Panc1 (cell line): ENCODE results near the gene FILIP1L. TPM values are rescaled to one million over a fixed set of nuclear protein-coding genes. Genes with fewer than 3 reads are reported as not detected.

Experiments
- ATAC-seq: fragments of 200-7000 bp; cut with Tn5 transposase; 2 replicates; pipeline ENCODE4 v1.9.1; 2020; ENCODE audit warnings: mild to moderate bottlenecking, moderate library complexity
- BruUV-seq: library from RNA; stranded (reverse); fragments of 400-500 nt; replicated peaks from 2 replicates; lab custom pipeline; 2021; lab: Mats Ljungman, UMichigan
- CTCF ChIA-PET: fragments of 300-600 bp; sonication (Branson Sonifier 250); formaldehyde crosslinking; loops from one replicate; lab custom pipeline; 2022; ENCODE audit warnings: antibody characterized with exemption; lab: Charles Lee
- POLR2A ChIA-PET: fragments of 300-600 bp; sonication (Branson Sonifier 250); formaldehyde crosslinking; loops from one replicate; lab custom pipeline; 2022; ENCODE audit warnings: antibody characterized with exemption; lab: Charles Lee
- DNase-seq: peaks from one replicate; pipeline ENCODE4 v3.0.0-alpha.2; 2010; ENCODE audit warnings: low read depth, low spot score
- H3K27ac ChIP-seq: 2 replicates; pipeline ENCODE4 v1.5.1; 2011; ENCODE audit warnings: mild to moderate bottlenecking, low read length, inconsistent platforms
- H3K27me3 ChIP-seq: fragments of 200-500 bp; sonication (Bioruptor generic); 2 replicates; pipeline ENCODE4 v1.6.0; 2014; ENCODE audit warnings: low read length, inconsistent platforms; ENCODE audit not compliant: control insufficient read depth, insufficient read depth
- H3K36me3 ChIP-seq: fragments of 200-500 bp; sonication (Bioruptor generic); 2 replicates; pipeline ENCODE4 v1.5.1; 2014; ENCODE audit warnings: inconsistent platforms, mild to moderate bottlenecking, low read length, moderate library complexity; ENCODE audit not compliant: control insufficient read depth, insufficient read depth
- H3K4me1 ChIP-seq: 2 replicates; pipeline ENCODE4 v1.5.1; 2011; ENCODE audit warnings: inconsistent platforms, mild to moderate bottlenecking, low read length, moderate library complexity; ENCODE audit not compliant: control insufficient read depth, insufficient read depth
- H3K4me3 ChIP-seq, 2 experiments: 2 replicates each; pipeline ENCODE4 v1.5.1; 2011 to 2012; ENCODE audit warnings: low read depth in 2 of 2, low read length in 2 of 2, mild to moderate bottlenecking in 2 of 2, inconsistent platforms in 1 of 2, moderate library complexity in 1 of 2
- H3K9me3 ChIP-seq: fragments of 200-500 bp; sonication (Bioruptor generic); 2 replicates; pipeline ENCODE4 v1.5.1; 2014; ENCODE audit warnings: low read depth, mild to moderate bottlenecking, inconsistent platforms, low read length, moderate library complexity; ENCODE audit not compliant: control insufficient read depth, insufficient read depth
- POLR2AphosphoS5 ChIP-seq: IDR thresholded peaks from 2 replicates; pipeline ENCODE4 v1.6.1; 2012; ENCODE audit warnings: mild to moderate bottlenecking, low read depth, low read length, moderate library complexity
- SIN3A ChIP-seq: IDR thresholded peaks from 2 replicates; pipeline ENCODE4 v1.6.1; 2012; ENCODE audit warnings: low read depth, mild to moderate bottlenecking, low read length, moderate library complexity, borderline replicate concordance; ENCODE audit not compliant: insufficient read depth
- TCF7L2 ChIP-seq: IDR thresholded peaks from 2 replicates; pipeline ENCODE4 v1.6.1; 2011; ENCODE audit warnings: mild to moderate bottlenecking, low read depth, low read length, inconsistent platforms
- in situ Hi-C: cut with HindIII; loops from 2 replicates; pipeline ENCODE4 v1.10.0; 2016; ENCODE audit warnings: low sequenced_read_pairs, low pct_unique_long_range_greater_than_20kb
- intact Hi-C: fragments of 100-400 bp; cut with micrococcal nuclease; formaldehyde crosslinking; loops from one replicate; pipeline ENCODE4 v1.10.0; 2022; ENCODE audit not compliant: unreplicated experiment
- total RNA-seq: library from RNA; stranded (reverse); gene quantifications from one replicate; pipeline ENCODE4 v1.2.1, GENCODE V29; 2021; ENCODE audit not compliant: unreplicated experiment
- TF ChIP-seq, protein P1 (sequence below): fragments of 450-650 bp; IDR thresholded peaks from 2 replicates; pipeline ENCODE4 v1.5.1; 2017; ENCODE audit warnings: mild to moderate bottlenecking
- TF ChIP-seq, protein P2 (sequence below), 2 experiments: IDR thresholded peaks; 2 replicates each; pipeline ENCODE4 v1.6.1; 2011 to 2012; ENCODE audit warnings: low read depth in 2 of 2, control low read depth in 1 of 2, low read length in 1 of 2, mild to moderate bottlenecking in 1 of 2, moderate library complexity in 1 of 2; ENCODE audit not compliant: insufficient read depth in 1 of 2

FILIP1L gene
- total RNA-seq, 1 experiment from 2014 or later, result 3.2 TPM

DNA sequence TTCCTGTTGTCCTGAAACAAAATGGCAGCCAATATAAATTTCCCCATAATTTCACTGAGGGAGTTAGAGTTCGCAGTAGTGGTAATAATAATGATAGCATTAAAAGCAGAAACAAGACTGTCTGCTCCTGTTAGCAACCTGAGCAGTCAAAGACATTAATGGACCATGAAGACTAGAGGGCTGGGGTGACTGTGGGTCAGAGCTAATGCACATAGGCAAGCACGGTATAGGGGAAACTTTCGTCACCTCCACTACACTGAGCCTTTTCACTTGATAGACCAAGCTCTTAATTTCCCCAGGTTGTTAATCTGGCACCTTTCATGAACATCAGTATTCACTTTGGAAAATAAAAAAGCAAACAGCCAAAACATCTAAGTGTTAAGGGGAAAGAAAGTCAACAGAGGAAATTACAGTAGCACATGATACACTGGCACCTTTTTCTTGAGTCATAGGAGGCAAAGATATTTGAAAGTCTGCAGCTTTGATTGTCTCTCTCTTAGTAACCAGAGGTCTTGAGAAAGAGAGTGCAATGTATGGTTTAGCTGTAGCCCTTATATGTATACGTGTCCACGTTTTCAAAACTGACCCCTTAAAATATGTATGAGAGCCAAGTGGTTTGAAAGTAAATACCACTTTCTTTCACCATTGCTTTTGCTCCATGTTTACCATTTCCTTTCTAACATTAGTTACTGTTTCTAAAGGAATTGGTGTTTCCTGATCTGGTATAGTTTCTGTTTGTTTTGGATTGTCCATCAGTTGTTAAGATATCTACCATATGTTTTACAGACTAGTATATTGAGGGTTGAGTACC lies 104.8 kb downstream of the FILIP1L start:
- POLR2A ChIA-PET, result no interaction called here
- in situ Hi-C loops (no loop called here), intact Hi-C loops (no loop called here)
- CTCF ChIA-PET, result no interaction called here
- Histone ChIP-seq H3K4me1 (peaks cover 19% of the 10 kb centered on the region), H3K27me3 (no peaks in the 10 kb centered on the region), H3K27ac (peak overlapping the region; percentile 52; the same call in 1 of the 2 replicates), H3K9me3 (no peaks in the 10 kb centered on the region), H3K4me3 (no peak overlapping the region), H3K36me3 (no peaks in the 10 kb centered on the region)
- DNase-seq, result no peak
- BruUV-seq, result no TSS peak
- ATAC-seq, result no peak
- TF ChIP-seq POLR2AphosphoS5 (no peak), SIN3A (no peak), TCF7L2 (no peak)
- TF ChIP-seq, protein P1, sequence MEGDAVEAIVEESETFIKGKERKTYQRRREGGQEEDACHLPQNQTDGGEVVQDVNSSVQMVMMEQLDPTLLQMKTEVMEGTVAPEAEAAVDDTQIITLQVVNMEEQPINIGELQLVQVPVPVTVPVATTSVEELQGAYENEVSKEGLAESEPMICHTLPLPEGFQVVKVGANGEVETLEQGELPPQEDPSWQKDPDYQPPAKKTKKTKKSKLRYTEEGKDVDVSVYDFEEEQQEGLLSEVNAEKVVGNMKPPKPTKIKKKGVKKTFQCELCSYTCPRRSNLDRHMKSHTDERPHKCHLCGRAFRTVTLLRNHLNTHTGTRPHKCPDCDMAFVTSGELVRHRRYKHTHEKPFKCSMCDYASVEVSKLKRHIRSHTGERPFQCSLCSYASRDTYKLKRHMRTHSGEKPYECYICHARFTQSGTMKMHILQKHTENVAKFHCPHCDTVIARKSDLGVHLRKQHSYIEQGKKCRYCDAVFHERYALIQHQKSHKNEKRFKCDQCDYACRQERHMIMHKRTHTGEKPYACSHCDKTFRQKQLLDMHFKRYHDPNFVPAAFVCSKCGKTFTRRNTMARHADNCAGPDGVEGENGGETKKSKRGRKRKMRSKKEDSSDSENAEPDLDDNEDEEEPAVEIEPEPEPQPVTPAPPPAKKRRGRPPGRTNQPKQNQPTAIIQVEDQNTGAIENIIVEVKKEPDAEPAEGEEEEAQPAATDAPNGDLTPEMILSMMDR, result no peak

DNA sequence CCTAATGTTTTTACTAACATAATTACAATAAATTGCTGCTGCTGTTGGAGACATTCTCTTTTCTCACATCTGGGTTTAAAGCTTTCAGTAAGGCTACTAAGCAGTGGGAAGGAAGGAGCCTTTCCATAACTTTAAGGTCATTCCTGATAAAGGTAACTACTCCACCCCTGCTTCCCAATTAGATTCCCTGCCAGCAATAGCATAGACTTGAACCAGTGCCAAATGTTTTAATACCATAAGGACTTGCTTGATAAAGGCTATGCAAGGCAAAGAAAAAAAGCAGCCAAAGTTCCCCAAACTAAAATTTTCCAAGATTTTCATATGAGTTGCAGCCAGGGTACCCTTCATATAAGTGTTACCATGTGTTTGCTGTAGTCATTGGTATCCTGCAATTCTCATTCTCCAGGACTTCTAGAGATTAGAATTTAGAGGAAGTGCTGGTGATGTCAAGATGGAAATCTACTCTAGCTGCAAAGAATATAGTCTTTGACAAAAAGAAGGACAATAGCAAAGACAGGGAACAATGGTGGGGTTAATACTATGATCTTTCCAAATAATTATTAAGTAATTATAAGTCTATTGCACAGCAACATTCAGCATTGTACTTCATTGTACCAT lies 106.1 kb downstream of the FILIP1L start:
- intact Hi-C loops (no loop called here), in situ Hi-C loops (no loop called here)
- no peaks in the 10 kb centered on the region for H3K36me3 ChIP-seq
- no peak overlapping the region for H3K4me3 ChIP-seq
- ChIA-PET POLR2A (no interaction called here), CTCF (no interaction called here)
- BruUV-seq, result no TSS peak
- no peaks in the 10 kb centered on the region for H3K27me3 ChIP-seq
- H3K9me3 ChIP-seq, result no peaks in the 10 kb centered on the region
- ATAC-seq (no peak), DNase-seq (no peak)
- H3K27ac ChIP-seq, result peak overlapping the region; percentile 29; the same call in 1 of the 2 replicates
- H3K4me1 ChIP-seq, result peaks cover 19% of the 10 kb centered on the region
- no peak for TF ChIP-seq SIN3A

DNA sequence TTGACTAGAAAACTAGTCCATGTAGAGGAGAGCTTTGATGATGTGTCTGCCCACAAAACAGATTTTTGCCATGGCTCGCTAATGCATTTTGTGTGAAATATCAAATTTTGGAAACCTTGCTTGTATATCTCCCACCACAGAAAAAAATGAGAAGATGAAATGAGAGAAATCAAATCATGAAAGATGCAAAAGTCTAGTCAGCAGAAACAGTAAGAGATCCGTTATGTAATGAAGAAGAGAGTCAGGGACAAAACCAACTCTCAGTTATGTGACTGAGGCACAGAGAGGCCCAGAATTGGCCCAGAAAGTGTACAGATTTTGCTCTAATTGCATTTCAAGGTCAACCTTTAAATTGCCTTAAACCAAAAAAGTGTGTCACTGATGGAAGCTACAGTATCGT lies 107.0 kb downstream of the FILIP1L start:
- H3K4me1 ChIP-seq, result peaks cover 23% of the 10 kb centered on the region
- TF ChIP-seq TCF7L2, result no peak
- TF ChIP-seq, protein P2, sequence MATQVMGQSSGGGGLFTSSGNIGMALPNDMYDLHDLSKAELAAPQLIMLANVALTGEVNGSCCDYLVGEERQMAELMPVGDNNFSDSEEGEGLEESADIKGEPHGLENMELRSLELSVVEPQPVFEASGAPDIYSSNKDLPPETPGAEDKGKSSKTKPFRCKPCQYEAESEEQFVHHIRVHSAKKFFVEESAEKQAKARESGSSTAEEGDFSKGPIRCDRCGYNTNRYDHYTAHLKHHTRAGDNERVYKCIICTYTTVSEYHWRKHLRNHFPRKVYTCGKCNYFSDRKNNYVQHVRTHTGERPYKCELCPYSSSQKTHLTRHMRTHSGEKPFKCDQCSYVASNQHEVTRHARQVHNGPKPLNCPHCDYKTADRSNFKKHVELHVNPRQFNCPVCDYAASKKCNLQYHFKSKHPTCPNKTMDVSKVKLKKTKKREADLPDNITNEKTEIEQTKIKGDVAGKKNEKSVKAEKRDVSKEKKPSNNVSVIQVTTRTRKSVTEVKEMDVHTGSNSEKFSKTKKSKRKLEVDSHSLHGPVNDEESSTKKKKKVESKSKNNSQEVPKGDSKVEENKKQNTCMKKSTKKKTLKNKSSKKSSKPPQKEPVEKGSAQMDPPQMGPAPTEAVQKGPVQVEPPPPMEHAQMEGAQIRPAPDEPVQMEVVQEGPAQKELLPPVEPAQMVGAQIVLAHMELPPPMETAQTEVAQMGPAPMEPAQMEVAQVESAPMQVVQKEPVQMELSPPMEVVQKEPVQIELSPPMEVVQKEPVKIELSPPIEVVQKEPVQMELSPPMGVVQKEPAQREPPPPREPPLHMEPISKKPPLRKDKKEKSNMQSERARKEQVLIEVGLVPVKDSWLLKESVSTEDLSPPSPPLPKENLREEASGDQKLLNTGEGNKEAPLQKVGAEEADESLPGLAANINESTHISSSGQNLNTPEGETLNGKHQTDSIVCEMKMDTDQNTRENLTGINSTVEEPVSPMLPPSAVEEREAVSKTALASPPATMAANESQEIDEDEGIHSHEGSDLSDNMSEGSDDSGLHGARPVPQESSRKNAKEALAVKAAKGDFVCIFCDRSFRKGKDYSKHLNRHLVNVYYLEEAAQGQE (IDR thresholded peaks at IDR 0.05; ENCODE audit: insufficient read depth in 1 of 2, low read depth in 2 of 2, low read length in 1 of 2), result no peak
- no peak for TF ChIP-seq POLR2AphosphoS5
- TF ChIP-seq SIN3A, result no peak
- TF ChIP-seq, protein P1, result no peak

More for the DNA sequence above, 107.0 kb downstream of the FILIP1L start:
- ChIA-PET CTCF (no interaction called here), POLR2A (no interaction called here)
- DNase-seq (no peak), ATAC-seq (no peak)
- in situ Hi-C loops, result no loop called here
- intact Hi-C loops, result no loop called here
- no peaks in the 10 kb centered on the region for H3K9me3 ChIP-seq
- H3K27me3 ChIP-seq, result no peaks in the 10 kb centered on the region
- H3K36me3 ChIP-seq, result no peaks in the 10 kb centered on the region
- H3K4me3 ChIP-seq, result no peak overlapping the region
- H3K27ac ChIP-seq, result peak overlapping the region; percentile 29
- no TSS peak for BruUV-seq
